Immature natural killer cell (primary cell): ENCODE data around the gene EMID1. TPM values are rescaled to one million over a fixed set of nuclear protein-coding genes. Genes with fewer than 3 reads are reported as not detected.

Source experiments
- DNase-seq, 3 donors: peaks; one replicate each; pipeline ENCODE4 v3.0.0; 2022; ENCODE audit warnings: mixed read lengths in 1 of 3
- H3K27ac Mint-ChIP-seq, 6 donors: one replicate each; pipeline ENCODE4 v1.8.0; 2020; ENCODE audit warnings: mixed read lengths in 6 of 6, mild to moderate bottlenecking in 5 of 6, inconsistent platforms in 4 of 6, moderate library complexity in 3 of 6
- H3K27me3 Mint-ChIP-seq, 3 donors: one replicate each; pipeline ENCODE4 v1.8.0; 2020 to 2021; ENCODE audit warnings: low read depth in 3 of 3, mild to moderate bottlenecking in 3 of 3, mixed read lengths in 3 of 3, moderate library complexity in 3 of 3, inconsistent platforms in 1 of 3
- H3K36me3 Mint-ChIP-seq, 3 donors: one replicate each; pipeline ENCODE4 v1.8.0; 2020; ENCODE audit warnings: mixed read lengths in 3 of 3, inconsistent platforms in 2 of 3, mild to moderate bottlenecking in 2 of 3
- H3K4me1 Mint-ChIP-seq, 2 donors: one replicate each; pipeline ENCODE4 v1.8.0; 2020; ENCODE audit warnings: inconsistent platforms in 2 of 2, mild to moderate bottlenecking in 2 of 2, mixed read lengths in 2 of 2, moderate library complexity in 1 of 2
- H3K4me3 Mint-ChIP-seq, 5 donors: one replicate each; pipeline ENCODE4 v1.8.0; 2020; ENCODE audit warnings: mild to moderate bottlenecking in 5 of 5, mixed read lengths in 5 of 5, inconsistent platforms in 3 of 5, moderate library complexity in 3 of 5
- H3K9me3 Mint-ChIP-seq, 6 donors: one replicate each; pipeline ENCODE4 v1.8.0; 2020; ENCODE audit warnings: mild to moderate bottlenecking in 6 of 6, mixed read lengths in 6 of 6, inconsistent platforms in 4 of 6, moderate library complexity in 3 of 6
- polyA plus RNA-seq, 3 donors: library from polyadenylated mRNA; unstranded; fragments of 300-500 nt; fragmentation: Illumina TruSeq; gene quantifications; one replicate each; pipeline ENCODE4 v1.2.3, GENCODE V29; 2021

Gene EMID1
- polyA plus RNA-seq, 3 donors from 2014 or later, result 0.29 to 0.91 TPM; not detected in 1

DNA sequence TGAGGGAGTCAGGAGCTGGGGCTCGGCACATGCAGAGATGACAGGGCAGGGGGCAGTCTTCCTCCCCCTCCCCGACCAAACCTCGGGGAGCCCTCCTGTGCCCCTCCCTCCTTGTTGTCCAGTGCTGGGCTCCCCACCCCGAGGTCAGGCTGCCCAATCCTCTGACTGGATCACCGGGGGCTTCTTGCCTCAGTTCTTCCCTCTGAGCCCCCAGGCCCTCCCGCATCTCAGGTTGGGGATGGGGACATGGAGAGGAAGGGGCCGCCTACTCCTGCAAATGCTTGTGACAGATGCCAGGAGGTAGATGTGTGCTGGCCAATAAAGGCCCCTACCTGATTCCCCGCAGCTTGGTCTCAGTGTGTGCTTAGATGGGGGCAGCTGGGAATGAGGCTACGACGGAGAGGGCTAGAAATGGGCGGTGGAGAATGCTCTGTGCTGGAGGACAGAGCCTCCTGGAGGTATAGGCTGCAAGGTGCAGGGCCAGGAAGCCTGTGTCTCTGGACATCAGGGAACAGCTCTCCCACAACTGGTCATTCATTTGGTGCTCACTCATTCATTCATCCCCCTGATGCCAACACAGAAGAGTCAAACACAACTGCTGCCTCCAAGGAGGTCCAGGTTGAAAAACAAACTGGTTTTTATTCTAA is 53.7 kb downstream of the EMID1 start:
- H3K9me3 Mint-ChIP-seq, result no peaks in the 10 kb centered on the region
- no peaks in the 10 kb centered on the region for H3K27me3 Mint-ChIP-seq
- H3K27ac Mint-ChIP-seq, result no peak overlapping the region
- no peaks in the 10 kb centered on the region for H3K4me1 Mint-ChIP-seq
- no peak overlapping the region for H3K4me3 Mint-ChIP-seq
- no peak for DNase-seq
- no peaks in the 10 kb centered on the region for H3K36me3 Mint-ChIP-seq

GRCh38 chr22:29260031-29260560 is 54.4 kb downstream of the EMID1 start:
- Mint-ChIP-seq H3K4me3 (no peak overlapping the region), H3K36me3 (no peaks in the 10 kb centered on the region), H3K27me3 (no peaks in the 10 kb centered on the region), H3K4me1 (no peaks in the 10 kb centered on the region), H3K9me3 (no peaks in the 10 kb centered on the region), H3K27ac (no peak overlapping the region)
- DNase-seq, result no peak

GRCh38 chr22:29260601-29261315 is 55.1 kb downstream of the EMID1 start:
- Mint-ChIP-seq H3K4me1 (no peaks in the 10 kb centered on the region), H3K9me3 (no peaks in the 10 kb centered on the region), H3K4me3 (no peak overlapping the region), H3K27me3 (no peaks in the 10 kb centered on the region), H3K27ac (no peak overlapping the region), H3K36me3 (no peaks in the 10 kb centered on the region)
- DNase-seq, result no peak

GRCh38 chr22:29263791-29264276 is 58.1 kb downstream of the EMID1 start:
- Mint-ChIP-seq H3K27ac (no peak overlapping the region), H3K27me3 (peaks cover 6 to 8% (median 7%) of the 10 kb centered on the region in 3 donors), H3K36me3 (peaks cover 0 to 5% (median 0%) of the 10 kb centered on the region in 3 donors), H3K4me1 (peaks cover 19 to 20% of the 10 kb centered on the region in 2 donors), H3K4me3 (no peak overlapping the region), H3K9me3 (no peaks in the 10 kb centered on the region)
- no peak for DNase-seq

- DNase-seq, result no peak
- Mint-ChIP-seq H3K4me1 (peaks cover 33 to 35% of the 10 kb centered on the region in 2 donors), H3K9me3 (no peaks in the 10 kb centered on the region), H3K27me3 (peaks cover 9% of the 10 kb centered on the region in 3 donors), H3K36me3 (peaks cover 0 to 5% (median 3%) of the 10 kb centered on the region in 3 donors), H3K27ac (no peak overlapping the region), H3K4me3 (no peak overlapping the region)
Measured at GRCh38 chr22:29265305-29265704, 59.6 kb downstream of the EMID1 start.

DNA sequence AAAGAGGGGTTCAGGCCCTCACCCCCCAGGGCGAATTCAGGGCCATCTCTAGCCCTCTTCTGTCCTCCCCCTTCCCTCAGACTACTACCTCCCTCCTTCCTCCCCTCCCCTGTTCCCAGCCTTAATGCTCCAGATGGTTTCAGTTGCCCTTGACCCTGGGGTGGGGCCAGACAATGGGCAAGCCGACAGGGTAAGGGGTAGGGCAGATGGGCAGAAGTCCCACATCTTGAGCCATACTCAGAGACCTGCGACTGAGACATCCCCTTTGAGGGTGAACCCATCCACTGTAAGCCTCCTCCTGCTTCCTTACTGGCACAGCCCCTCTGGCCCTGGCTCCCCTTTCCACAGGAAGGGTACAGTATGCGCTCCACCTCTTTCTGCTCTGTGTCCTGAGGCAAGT is 60.2 kb downstream of the EMID1 start:
- DNase-seq, result no peak
- Mint-ChIP-seq H3K9me3 (no peaks in the 10 kb centered on the region), H3K27me3 (peaks cover 9% of the 10 kb centered on the region in 3 donors), H3K4me3 (no peak overlapping the region), H3K36me3 (peaks cover 0 to 7% (median 5%) of the 10 kb centered on the region in 3 donors), H3K27ac (no peak overlapping the region), H3K4me1 (peaks cover 40 to 41% of the 10 kb centered on the region in 2 donors)

- H3K4me3 Mint-ChIP-seq, result peak overlapping the region; percentile 94 to 99 (median 94)
- peaks cover 0 to 10% (median 5%) of the 10 kb centered on the region in 3 donors for H3K36me3 Mint-ChIP-seq
- DNase-seq, result no peak
- peak overlapping the region; percentile 39 to 99 (median 80) for H3K27ac Mint-ChIP-seq
- peaks cover 49 to 50% of the 10 kb centered on the region in 2 donors for H3K4me1 Mint-ChIP-seq
- no peaks in the 10 kb centered on the region for H3K9me3 Mint-ChIP-seq
- H3K27me3 Mint-ChIP-seq, result peaks cover 9% of the 10 kb centered on the region in 3 donors
Measured at GRCh38 chr22:29266564-29267461, 61.1 kb downstream of the EMID1 start.

DNA sequence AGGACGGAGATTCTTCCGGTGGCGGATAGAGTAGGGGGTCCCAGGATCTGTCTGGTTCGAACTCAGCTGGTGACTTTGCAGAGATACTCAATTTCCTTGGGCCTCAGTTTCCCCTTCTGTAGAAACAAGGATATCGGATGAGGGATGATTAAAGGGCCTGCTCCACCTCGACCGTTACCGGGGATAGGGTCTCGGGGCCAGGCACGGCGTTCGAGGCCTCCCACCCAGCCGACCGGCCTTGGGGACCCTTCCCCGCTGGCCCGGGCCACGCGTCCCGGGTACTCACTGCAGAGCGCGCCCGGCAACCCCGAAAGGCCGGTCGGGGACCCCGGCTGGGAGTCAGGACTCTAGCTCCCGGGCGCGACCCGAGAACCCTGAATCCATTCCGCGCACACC is 61.8 kb downstream of the EMID1 start:
- Mint-ChIP-seq H3K27me3 (peaks cover 9% of the 10 kb centered on the region in 3 donors), H3K4me3 (peak overlapping the region; percentile 94 to 99 (median 94)), H3K9me3 (no peaks in the 10 kb centered on the region), H3K27ac (peak overlapping the region; percentile 39 to 99 (median 96)), H3K36me3 (peaks cover 0 to 14% (median 5%) of the 10 kb centered on the region in 3 donors), H3K4me1 (peaks cover 55 to 56% of the 10 kb centered on the region in 2 donors)
- no peak for DNase-seq

GRCh38 chr22:29267858-29268510 is 62.3 kb downstream of the EMID1 start, which contains the start of the genes EWSR1 and RHBDD3:
Gene EWSR1, plus strand, starts transcription at chr22:29268268. Its CDS starts 69 bp downstream, at chr22:29268337.
Gene RHBDD3, minus strand, starts transcription at chr22:29267981. Its CDS starts 2,355 bp downstream, at chr22:29265626.
- Mint-ChIP-seq H3K27me3 (peaks cover 9% of the 10 kb centered on the region in 3 donors), H3K4me3 (peak within 1 kb of the TSS; percentile 94 to 99 (median 94)), H3K4me1 (peaks cover 60 to 61% of the 10 kb centered on the region in 2 donors), H3K9me3 (no peaks in the 10 kb centered on the region), H3K27ac (peak within 1 kb of the TSS; percentile 95 to 99 (median 96)), H3K36me3 (peaks cover 0 to 15% (median 8%) of the 10 kb centered on the region in 3 donors)
- DNase-seq, result peak; percentile 98 to 99 (median 99)

DNA sequence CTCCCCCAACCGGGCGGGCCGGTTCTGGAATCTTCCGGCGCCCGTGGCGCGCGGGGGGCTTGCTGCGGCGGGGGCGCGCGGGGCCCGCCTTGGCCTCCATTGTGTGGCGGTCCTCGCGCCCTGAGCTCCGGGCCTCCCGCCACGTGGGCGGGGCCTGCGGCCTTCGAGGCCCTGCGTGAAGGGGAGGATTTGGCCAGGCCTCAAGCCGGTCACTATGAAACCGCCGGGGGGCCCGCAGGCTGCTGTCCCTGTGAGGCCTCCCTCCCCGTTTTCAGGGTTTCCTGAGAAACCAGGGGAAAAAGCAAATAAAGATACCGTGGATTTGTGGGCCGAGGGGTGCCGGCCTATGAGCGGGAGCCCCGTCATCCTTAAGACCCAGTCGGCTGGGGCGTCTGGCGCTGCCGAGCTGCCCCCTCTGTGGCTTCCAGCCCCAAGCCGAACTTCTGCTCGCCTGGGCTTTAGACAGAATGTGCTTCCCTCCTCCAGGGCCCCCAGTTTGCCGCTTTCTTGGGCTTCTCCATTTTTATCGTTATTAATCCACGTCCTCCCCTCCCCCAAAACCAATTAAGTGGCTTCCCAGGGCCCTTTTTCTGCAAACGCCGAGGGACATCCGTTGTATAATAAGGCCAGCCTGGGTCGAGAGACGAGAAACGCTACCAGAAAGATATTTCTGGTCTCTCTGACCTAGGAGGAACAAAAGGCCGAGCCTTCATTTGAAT is 63.0 kb downstream of the EMID1 start:
- DNase-seq, result peak; percentile 49 to 54 (median 54)
- H3K4me3 Mint-ChIP-seq, result peak overlapping the region; percentile 94 to 99 (median 94)
- no peaks in the 10 kb centered on the region for H3K9me3 Mint-ChIP-seq
- H3K27me3 Mint-ChIP-seq, result peaks cover 9% of the 10 kb centered on the region in 3 donors
- peaks cover 4 to 21% (median 15%) of the 10 kb centered on the region in 3 donors for H3K36me3 Mint-ChIP-seq
- peaks cover 67 to 68% of the 10 kb centered on the region in 2 donors for H3K4me1 Mint-ChIP-seq
- peak overlapping the region; percentile 95 to 99 (median 96) for H3K27ac Mint-ChIP-seq

- peaks cover 73 to 74% of the 10 kb centered on the region in 2 donors for H3K4me1 Mint-ChIP-seq
- H3K27me3 Mint-ChIP-seq, result peaks cover 9% of the 10 kb centered on the region in 3 donors
- H3K27ac Mint-ChIP-seq, result peak overlapping the region; percentile 92 to 99 (median 95)
- H3K36me3 Mint-ChIP-seq, result peaks cover 4 to 27% (median 16%) of the 10 kb centered on the region in 3 donors
- DNase-seq, result no peak
- no peaks in the 10 kb centered on the region for H3K9me3 Mint-ChIP-seq
- peak overlapping the region; percentile 94 to 99 (median 94) for H3K4me3 Mint-ChIP-seq
Measured at GRCh38 chr22:29269230-29269604, 63.5 kb downstream of the EMID1 start.
